T-helper 2 cell (primary cell): Measurements from ENCODE around the gene ARPC4.
"Not testable (repeated sequence)": the region's sequence is repeated elsewhere in the genome, so short reads cannot be mapped to it uniquely, and the experiment has no call there.

ENCODE experiments used
- DNase-seq, 5 experiments: peaks; one replicate each; pipeline versions ENCODE4 v3.0.0 to v3.0.0-alpha.2; 2012 to 2022

Gene ARPC4

GRCh38 chr3:9825451-9826040 is 32.7 kb downstream of the ARPC4 start:
- DNase-seq, result no peak

GRCh38 chr3:9826815-9827573 is 34.1 kb downstream of the ARPC4 start:
- peak in 1 of 5 experiments; percentile 69 for DNase-seq

- DNase-seq, result no peak
Observed at GRCh38 chr3:9828801-9829755, 36.2 kb downstream of the ARPC4 start.

GRCh38 chr3:9831253-9831652 is 38.4 kb downstream of the ARPC4 start:
- DNase-seq, result no peak

- no peak for DNase-seq
Observed at GRCh38 chr3:9833078-9833477, 40.2 kb downstream of the ARPC4 start.

GRCh38 chr3:9834520-9835380 is 41.9 kb downstream of the ARPC4 start:
- DNase-seq, result no peak

GRCh38 chr3:9837701-9838582 is 45.1 kb downstream of the ARPC4 start:
- DNase-seq, result no peak

- no peak for DNase-seq
Observed at GRCh38 chr3:9838856-9839255, 46.0 kb downstream of the ARPC4 start.

GRCh38 chr3:9841015-9841414 is 48.1 kb downstream of the ARPC4 start:
- DNase-seq, result no peak

- DNase-seq, result peak; percentile 91 to 94 (median 93)
Observed at GRCh38 chr3:9843715-9844438, 51.0 kb downstream of the ARPC4 start, which contains the start of gene RPUSD3. TSS of gene RPUSD3 (minus strand) at chr3:9844008. CDS start at chr3:9843990, 18 bp downstream.

GRCh38 chr3:9846231-9846630 is 53.3 kb downstream of the ARPC4 start:
- no peak for DNase-seq

- no peak for DNase-seq
Observed at GRCh38 chr3:9846931-9847488, 54.1 kb downstream of the ARPC4 start.

GRCh38 chr3:9847870-9848269 is 55.0 kb downstream of the ARPC4 start:
- not testable (repeated sequence) for DNase-seq

GRCh38 chr3:9848860-9849259 is 56.0 kb downstream of the ARPC4 start:
- DNase-seq, result peak in 2 of 5 experiments; percentile 10 to 53

GRCh38 chr3:9851383-9851782 is 58.5 kb downstream of the ARPC4 start:
- DNase-seq, result not testable (repeated sequence)

GRCh38 chr3:9851926-9852325 is 59.0 kb downstream of the ARPC4 start:
- DNase-seq, result not testable (repeated sequence)

GRCh38 chr3:9852528-9852927 is 59.6 kb downstream of the ARPC4 start:
- DNase-seq, result no peak

GRCh38 chr3:9854291-9854940 is 61.5 kb downstream of the ARPC4 start:
- not testable (repeated sequence) for DNase-seq

- DNase-seq, result no peak
Observed at GRCh38 chr3:9855594-9855993, 62.7 kb downstream of the ARPC4 start.
